Measurements from ENCODE around the gene GUCY2C.

- TF ChIP-seq CTCF (conservative IDR thresholded peaks at IDR 0.05; ENCODE audit: low read length): no peak
- no peak for TF ChIP-seq EZH2phosphoT487 (IDR thresholded peaks at IDR 0.05; ENCODE audit: borderline replicate concordance)
These were observed 76.5 kb downstream of the GUCY2C start for GRCh38 chr12:14619741-14620501.
